ENCODE results near the gene ANKS1B. TPM values are rescaled to one million over a fixed set of nuclear protein-coding genes. Genes with fewer than 3 reads are reported as not detected.
"Not testable (repeated sequence)": the region's sequence is repeated elsewhere in the genome, so short reads cannot be mapped to it uniquely, and the experiment has no call there.

The ANKS1B gene
- total RNA-seq, 1 experiment from 2014 or later, result not detected

GRCh38 chr12:98990648-98991047, 994.1 kb downstream of the ANKS1B start:
- DNase-seq (ENCODE audit: low spot score), result no peak
- in situ Hi-C loops (cut with HindIII; ENCODE audit: low sequenced_read_pairs), result no loop called here

DNA sequence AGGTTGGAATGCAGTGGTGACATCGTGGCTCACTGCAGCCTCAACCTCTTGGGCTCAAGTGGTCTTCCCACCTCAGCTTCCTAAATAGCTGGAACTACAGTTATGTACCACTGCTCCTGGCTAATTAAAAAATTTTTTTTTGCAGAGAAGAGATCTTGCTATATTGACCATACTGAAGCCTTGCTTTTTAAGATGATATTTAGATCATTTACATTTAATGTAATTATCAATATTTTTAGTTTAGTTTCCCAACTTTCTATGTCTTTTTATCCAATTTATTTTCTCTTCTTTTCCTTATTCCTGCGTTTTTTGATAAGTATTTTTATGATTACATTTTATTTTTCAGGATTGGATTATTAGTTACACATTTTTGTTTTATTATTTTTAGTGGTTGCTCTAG, 999.6 kb downstream of the ANKS1B start:
- DNase-seq (ENCODE audit: low spot score), result no peak
- in situ Hi-C loops (cut with HindIII; ENCODE audit: low sequenced_read_pairs), result no loop called here

DNA sequence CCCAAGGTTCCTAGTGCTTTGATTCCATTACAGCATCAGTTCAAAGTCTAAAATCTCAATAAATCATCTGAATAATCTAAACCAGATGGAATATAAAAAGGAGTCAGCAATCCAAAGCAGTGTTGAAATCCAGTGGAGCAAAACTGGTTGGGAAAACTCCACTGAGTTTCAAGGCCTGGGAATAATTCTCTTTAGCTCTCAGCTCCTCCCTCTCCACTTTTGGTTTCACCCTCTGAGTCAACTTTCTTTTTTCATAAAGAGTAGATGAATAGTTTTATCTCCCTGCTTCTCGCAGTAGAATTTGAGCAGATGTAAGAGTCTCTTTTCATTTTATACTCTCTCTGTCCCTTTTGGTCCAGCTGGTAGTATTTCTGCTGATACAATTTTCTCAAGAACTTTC, 1001.1 kb downstream of the ANKS1B start:
- in situ Hi-C loops (cut with HindIII; ENCODE audit: low sequenced_read_pairs), result no loop called here
- no peak for DNase-seq (ENCODE audit: low spot score)

DNA sequence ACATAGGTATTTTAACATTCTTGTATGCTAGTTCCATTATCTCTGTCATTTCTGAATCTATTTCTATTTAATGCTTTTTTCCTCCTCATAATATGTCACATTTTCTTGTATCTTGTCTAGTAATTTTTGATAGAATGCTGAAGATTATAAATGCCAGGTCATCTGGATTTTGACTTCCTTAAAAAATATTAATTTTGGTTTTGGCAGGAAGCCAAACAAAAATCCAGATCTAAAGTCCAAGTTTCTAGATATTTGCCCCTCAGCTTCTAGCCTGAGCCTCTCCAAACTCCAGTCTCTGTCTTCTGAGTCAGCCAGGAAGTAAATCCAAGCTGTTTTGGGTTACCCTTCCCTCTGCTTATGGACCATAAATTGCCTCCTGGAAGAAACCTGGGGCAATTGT, 1004.2 kb downstream of the ANKS1B start:
- DNase-seq (ENCODE audit: low spot score), result no peak
- in situ Hi-C loops (cut with HindIII; ENCODE audit: low sequenced_read_pairs), result no loop called here

DNA sequence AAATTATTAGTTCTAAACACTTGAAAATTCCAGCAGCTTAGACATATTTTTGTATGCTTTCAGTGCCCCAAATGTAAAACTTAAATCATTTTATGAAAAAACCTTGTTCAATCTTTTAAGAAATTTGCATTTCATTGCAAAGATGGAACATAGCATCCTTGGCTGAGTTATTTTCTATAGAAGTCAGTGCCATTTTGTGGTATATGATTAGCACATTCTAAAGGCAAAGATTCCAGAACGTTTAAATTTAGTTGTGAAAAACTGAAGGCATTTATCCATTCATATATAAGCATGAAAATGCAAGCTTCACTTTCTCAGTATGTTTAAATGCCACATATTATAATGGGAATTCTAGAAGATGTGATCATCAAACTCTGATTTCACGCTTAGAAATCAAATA, 1007.5 kb downstream of the ANKS1B start:
- in situ Hi-C loops (cut with HindIII; ENCODE audit: low sequenced_read_pairs), result no loop called here
- no peak for DNase-seq (ENCODE audit: low spot score)

GRCh38 chr12:98974767-98975381, 1009.9 kb downstream of the ANKS1B start:
- DNase-seq (ENCODE audit: low spot score), result no peak
- in situ Hi-C loops (cut with HindIII; ENCODE audit: low sequenced_read_pairs), result no loop called here

- DNase-seq (ENCODE audit: low spot score), result no peak
- in situ Hi-C loops (cut with HindIII; ENCODE audit: low sequenced_read_pairs), result no loop called here
These were observed 1011.3 kb downstream of the ANKS1B start for GRCh38 chr12:98973395-98973794.

DNA sequence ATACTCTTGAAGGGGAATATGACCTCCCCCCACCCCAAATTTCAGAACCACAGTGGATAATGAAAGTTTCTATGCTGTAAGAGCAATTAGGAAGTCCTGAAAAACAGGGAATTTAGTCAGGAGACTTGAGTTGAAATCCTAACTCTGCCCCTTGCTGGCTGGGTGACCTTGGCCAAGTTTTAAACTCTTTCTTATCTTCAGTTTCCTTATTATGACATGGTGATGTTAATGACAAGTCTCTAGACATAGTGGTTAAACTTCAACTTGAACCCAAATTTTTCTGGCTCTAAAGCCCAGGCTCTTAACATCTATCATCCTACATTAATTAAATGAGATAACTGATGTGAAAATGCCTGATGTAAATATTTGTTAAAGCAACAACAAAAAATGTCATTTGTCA, 1013.8 kb downstream of the ANKS1B start:
- in situ Hi-C loops (cut with HindIII; ENCODE audit: low sequenced_read_pairs), result no loop called here
- DNase-seq (ENCODE audit: low spot score), result no peak

DNA sequence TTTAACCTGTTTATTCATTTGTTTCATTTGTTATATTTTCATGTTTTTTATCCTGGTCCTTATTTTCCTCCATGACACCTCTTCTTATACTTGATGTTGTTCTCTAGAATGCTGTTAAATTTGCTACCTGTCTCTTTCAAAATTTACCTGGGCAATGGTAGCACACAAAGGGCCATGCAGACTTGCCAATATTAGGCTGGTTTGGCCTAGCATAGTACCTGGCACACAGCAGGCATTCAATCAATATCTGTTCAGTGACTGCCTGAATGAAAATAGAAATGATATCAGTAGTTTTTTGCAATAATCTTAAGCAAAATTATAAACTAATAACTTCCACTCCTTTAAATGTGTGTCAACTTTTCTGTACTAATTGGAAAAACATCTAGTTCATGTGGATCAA, 1014.5 kb downstream of the ANKS1B start:
- in situ Hi-C loops (cut with HindIII; ENCODE audit: low sequenced_read_pairs), result no loop called here

DNA sequence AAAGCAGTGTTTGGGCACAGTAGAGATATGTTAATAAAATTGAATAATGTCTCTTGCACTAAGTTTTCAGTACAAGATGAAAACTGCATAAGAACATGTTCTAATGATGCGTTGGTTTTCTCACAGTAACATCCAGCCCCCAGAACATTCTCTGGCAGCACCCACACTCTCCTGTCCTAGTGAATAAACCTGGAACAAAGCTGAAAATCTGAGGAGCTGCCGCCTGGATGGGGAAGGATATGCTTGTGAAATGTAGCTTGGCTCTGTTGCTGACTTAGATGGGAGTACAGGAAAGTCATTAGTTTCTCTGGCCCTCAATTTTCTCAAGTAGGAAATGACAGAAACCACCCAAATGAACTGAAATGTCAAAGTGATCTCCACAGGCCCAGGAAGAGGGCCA, 1015.8 kb downstream of the ANKS1B start:
- DNase-seq (ENCODE audit: low spot score), result peak; percentile 58
- in situ Hi-C loops (cut with HindIII; ENCODE audit: low sequenced_read_pairs), result no loop called here

More for the DNA sequence above, 1014.5 kb downstream of the ANKS1B start:
- DNase-seq (ENCODE audit: low spot score), result no peak

- in situ Hi-C loops (cut with HindIII; ENCODE audit: low sequenced_read_pairs), result not testable (repeated sequence)
These were observed 1027.6 kb downstream of the ANKS1B start for GRCh38 chr12:98957135-98957534.

GRCh38 chr12:98955284-98955683, 1029.5 kb downstream of the ANKS1B start:
- in situ Hi-C loops (cut with HindIII; ENCODE audit: low sequenced_read_pairs), result no loop called here
- DNase-seq (ENCODE audit: low spot score), result peak; percentile 19

More at GRCh38 chr12:98957135-98957534, 1027.6 kb downstream of the ANKS1B start:
- DNase-seq (ENCODE audit: low spot score), result not testable (repeated sequence)

GRCh38 chr12:98954506-98954905, 1030.2 kb downstream of the ANKS1B start:
- in situ Hi-C loops (cut with HindIII; ENCODE audit: low sequenced_read_pairs), result no loop called here
- no peak for DNase-seq (ENCODE audit: low spot score)

DNA sequence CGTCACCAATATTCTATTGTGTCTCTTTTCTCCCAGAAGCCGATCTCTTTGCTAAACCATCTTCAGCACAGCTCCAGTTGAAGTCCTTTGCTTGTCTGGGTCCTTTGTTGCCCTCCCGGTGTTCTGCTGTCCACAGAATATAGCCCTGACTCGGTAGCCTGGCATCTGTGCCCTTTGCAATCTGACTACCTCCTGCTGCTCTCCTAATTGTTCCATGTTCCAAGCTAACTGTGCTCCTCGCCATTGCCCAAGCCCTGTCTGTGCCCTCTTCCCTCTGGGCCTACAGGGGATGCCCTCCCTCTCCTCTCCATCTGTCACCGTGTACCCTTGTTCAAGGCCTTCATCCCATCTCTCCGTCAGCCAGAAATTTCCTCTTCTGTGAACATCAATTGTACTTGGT, 1033.3 kb downstream of the ANKS1B start:
- peak; percentile 98 for DNase-seq (ENCODE audit: low spot score)
- in situ Hi-C loops (cut with HindIII; ENCODE audit: low sequenced_read_pairs), result no loop called here

DNA sequence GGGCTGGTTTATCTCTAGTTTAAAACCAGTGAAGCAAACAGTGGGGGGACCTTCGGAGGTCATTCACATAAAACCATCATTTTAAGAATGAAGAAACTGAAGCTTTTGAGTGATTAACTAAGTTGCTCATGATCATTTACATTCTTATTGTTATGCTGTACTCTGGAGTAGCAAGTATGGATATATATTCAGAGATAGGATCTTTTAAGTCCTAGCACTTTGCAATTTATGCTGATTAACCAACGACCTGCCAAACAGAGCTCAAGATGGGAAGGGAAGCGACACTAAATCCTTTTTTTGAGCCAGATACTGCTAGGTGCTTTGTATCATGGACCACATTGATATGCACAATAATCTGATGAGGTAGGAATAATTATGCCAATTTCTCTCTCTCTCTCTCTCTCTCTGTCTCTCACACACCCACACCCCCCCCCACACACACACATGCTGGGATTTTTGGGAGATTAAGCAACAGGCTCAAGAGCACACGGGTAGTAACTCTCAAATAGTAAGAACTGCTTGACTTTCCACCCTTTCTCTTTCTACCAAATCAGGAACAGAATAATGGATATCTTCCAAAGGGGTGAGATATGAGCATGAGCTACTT, 1036.3 kb downstream of the ANKS1B start:
- no peak for DNase-seq (ENCODE audit: low spot score)
- in situ Hi-C loops (cut with HindIII; ENCODE audit: low sequenced_read_pairs), result no loop called here

DNA sequence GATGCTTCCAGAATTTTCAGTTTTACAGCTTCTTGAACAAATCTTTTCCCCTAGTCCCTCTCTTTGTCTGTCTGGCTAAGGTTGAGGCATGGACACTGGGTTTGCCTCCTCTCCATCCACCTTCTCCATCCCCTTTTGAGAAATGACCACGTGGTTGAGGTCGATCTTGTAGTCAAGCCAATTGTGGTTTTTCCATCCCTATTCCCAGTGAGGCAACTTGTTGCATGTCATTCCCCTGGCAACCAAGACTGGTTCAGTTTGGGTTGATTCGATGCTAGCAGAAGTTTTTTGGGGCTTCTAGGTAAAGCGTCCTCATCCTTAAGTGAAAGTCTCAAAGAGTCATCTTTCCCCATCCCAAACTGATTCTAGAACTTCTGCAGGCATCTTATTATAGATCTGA, 1038.9 kb downstream of the ANKS1B start:
- no peak for DNase-seq (ENCODE audit: low spot score)
- in situ Hi-C loops (cut with HindIII; ENCODE audit: low sequenced_read_pairs), result no loop called here

DNA sequence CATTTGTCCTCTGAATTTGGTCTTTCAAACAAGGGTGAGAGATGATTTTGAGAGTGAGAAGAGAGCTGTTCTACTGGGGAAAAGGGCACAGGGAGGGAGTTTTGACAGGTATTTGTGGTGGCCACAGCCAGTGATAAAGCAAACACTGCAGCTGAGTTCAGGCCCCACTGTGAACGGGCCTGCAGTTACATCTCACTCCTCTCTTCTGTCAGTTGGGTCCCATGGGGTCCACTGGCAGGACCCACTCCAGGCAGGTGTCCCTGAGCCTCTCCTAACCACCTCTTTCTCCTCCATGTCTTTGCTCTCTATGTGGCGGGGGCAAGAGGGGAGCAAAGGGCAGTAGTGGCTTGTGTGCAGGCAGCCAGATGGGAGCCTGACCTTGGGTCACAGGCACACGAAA, 1044.8 kb downstream of the ANKS1B start:
- in situ Hi-C loops (cut with HindIII; ENCODE audit: low sequenced_read_pairs), result no loop called here
- DNase-seq (ENCODE audit: low spot score), result no peak

- in situ Hi-C loops (cut with HindIII; ENCODE audit: low sequenced_read_pairs), result no loop called here
- peak; percentile 19 for DNase-seq (ENCODE audit: low spot score)
These were observed 1045.4 kb downstream of the ANKS1B start for GRCh38 chr12:98939350-98939749.

- no peak for DNase-seq (ENCODE audit: low spot score)
- in situ Hi-C loops (cut with HindIII; ENCODE audit: low sequenced_read_pairs), result no loop called here
These were observed 1048.9 kb downstream of the ANKS1B start for GRCh38 chr12:98935847-98936246.

GRCh38 chr12:98922871-98923270, 1061.9 kb downstream of the ANKS1B start:
- DNase-seq (ENCODE audit: low spot score), result no peak
- in situ Hi-C loops (cut with HindIII; ENCODE audit: low sequenced_read_pairs), result no loop called here

- in situ Hi-C loops (cut with HindIII; ENCODE audit: low sequenced_read_pairs), result no loop called here
These were observed 1066.4 kb downstream of the ANKS1B start for GRCh38 chr12:98918176-98918863.

More at GRCh38 chr12:98918176-98918863, 1066.4 kb downstream of the ANKS1B start:
- DNase-seq (ENCODE audit: low spot score), result no peak
